ENCODE data around the gene NBDY.

The NBDY gene

GRCh38 chrX:56785442-56785841 is 56.4 kb downstream of the NBDY start:
- no peak for DNase-seq (ENCODE audit: low spot score)

- no peak for DNase-seq (ENCODE audit: low spot score)
Observed at GRCh38 chrX:56786889-56787733, 58.1 kb downstream of the NBDY start.

DNA sequence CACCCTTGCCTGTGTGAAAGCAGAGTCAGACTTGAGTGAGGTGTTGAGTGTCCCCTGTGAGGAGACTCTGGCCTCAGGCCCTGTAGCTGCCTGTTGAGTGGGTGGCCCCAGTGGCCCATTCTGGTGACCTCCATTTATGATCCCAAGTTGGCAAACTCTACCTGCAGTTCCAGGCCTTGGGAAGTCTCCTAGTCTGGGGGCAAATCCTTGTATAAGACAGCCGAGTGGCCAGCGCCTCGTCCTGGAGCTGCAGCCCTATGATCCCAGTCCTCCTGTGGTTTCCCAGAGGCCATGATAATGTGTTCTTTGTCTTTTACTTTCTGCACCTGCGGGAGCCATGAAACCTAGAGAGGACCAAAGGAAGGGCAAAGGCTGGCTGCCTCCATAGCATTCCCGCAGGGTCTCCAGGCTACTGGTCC is 58.7 kb downstream of the NBDY start:
- no peak for DNase-seq (ENCODE audit: low spot score)

- DNase-seq (ENCODE audit: low spot score) = no peak
Observed at GRCh38 chrX:56788229-56788628, 59.2 kb downstream of the NBDY start.

DNA sequence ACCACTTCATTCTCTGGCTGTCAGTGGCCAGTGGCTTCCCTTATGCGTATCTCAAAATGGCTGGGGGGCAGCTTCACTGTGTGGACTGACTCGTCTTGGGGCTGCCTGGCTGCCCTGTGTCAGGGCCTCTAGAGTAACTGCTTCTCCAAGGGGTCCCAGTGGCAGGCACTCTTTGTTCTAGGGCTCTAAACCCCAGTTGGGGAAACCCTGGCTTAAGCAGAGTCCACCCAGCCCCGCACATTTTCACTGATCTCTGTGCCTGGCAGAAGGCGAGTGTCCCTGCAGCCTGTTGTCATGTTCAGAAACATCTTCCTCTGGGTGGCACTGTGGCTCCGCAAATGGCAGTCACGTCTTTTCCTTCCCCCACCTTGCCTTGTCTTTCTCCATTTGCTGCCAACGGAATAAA is 59.7 kb downstream of the NBDY start:
- no peak for DNase-seq (ENCODE audit: low spot score)

DNA sequence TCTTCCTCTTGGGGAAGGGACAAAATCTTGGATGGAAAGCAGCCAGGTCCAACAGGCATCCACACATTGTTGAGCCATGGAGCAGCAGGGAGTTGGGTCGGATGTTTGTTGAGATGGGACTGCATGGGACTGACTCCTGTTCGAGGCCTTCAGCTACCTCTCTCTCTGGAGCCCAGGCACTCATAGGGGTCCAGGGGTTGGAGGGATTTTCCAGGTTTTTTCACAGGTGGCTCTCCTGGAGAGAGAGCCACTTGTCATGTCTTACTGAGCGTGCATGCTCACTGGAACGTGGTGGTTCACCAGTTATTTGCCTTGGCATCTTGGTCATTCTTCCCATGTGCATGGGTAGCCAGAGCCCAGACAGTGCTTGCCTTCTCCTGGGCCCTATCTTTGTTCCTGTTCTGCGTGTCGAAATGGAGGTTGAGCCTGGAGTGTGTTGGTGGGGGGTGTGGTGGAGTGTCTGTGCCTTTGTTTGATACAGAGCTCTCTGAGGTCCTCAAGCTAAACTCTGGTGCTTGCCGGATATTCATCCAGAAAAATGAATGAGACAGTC is 60.6 kb downstream of the NBDY start:
- no peak for DNase-seq (ENCODE audit: low spot score)

DNA sequence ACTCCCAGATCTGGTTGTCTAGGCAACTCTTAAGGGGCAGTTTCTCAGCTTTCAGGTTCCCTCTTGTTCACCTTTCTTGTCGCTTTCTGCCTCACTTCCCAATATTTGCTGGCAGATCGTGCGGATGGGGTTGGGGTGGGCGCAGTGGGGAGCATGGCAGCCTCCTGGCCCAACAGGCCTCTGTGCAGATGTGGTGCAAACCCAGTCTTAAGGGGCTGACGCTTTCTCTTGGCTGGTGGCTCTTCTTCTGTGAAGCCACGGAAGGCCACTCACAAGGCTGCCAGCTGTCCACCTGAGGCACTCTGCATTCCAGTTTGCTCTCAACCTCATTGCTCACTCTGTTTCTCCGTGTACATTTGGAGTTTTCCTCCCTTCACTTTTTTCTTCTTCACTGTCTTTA is 61.7 kb downstream of the NBDY start:
- DNase-seq (ENCODE audit: low spot score) = no peak

GRCh38 chrX:56791456-56791855 is 62.4 kb downstream of the NBDY start:
- no peak for DNase-seq (ENCODE audit: low spot score)

DNA sequence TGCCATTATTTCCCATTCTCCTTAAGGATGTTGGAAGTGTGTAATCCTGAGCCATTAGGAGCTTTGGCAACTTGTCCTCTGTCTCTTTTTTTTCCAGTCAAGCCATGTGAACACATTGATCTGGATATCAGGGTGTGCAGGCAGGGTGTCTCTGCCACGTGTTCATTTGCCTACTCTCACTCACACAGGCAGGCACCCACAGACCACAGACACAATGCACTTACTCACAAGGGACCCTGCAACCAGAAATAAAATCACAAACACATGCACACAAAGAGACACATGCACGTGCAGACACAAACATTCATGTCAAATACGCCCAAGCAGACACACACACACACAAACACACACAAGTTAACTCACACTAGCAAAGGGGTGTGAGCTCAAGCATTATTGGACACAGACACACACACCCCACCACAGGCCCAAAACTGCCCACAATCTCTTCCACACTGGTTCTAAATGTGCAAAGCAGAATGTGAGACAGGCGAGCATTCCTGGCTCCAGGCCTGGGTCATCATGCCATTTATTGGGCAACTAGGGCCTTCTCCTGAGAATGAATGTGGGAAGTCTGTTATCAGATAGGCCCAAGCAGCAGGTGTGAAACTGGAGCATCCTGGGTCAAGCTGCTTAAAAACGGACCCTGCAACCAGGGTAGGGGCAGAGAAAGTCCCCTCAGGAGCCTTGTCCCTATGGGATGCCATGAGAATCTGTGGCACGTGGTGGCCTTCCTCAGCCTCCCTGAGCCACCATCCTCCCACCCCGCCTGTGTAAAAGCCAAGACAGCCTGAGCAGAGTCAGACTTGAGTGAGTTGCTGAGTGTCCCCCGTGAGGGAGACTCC is 63.4 kb downstream of the NBDY start:
- DNase-seq (ENCODE audit: low spot score) = no peak

GRCh38 chrX:56793112-56793430 is 64.0 kb downstream of the NBDY start:
- DNase-seq (ENCODE audit: low spot score) = no peak

DNA sequence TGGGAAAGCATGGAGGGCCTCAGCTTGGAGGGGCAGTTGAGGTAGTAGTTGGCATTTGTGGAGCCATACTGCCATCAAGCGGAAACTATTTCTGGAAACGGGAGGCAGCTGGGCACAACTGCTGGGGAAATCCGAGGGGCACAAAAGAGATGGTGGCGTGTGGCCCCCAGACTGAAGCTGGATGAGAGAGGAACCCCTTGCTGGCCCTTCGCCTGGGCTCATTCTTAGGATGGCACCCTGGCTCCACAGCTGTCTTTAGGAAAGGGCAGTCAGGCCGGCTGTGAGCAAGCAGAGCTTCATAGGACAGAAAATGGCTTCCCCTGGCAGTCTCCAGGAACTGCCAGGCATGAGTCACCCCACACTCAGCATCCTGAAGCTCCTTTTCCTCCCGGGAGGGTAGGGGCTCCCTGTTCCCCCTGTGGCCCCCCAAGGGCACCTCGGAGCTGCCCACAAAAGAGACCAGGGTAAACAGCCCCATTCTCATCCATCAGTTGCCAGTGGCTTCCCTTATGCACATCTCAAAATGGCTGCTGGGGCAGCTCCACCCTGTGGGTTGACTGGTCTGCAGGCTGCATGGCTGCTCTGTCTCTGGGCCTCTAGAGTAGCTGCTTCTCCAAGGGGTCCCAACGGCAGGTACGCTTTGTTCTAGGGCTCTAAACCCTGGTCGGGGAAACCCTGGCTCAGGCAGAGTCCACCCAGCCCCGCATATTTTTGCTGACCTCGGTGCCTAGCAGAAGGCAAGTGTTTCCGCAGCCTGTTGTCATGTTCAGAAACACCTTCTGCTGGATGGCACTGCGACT is 64.7 kb downstream of the NBDY start:
- DNase-seq (ENCODE audit: low spot score) = no peak

DNA sequence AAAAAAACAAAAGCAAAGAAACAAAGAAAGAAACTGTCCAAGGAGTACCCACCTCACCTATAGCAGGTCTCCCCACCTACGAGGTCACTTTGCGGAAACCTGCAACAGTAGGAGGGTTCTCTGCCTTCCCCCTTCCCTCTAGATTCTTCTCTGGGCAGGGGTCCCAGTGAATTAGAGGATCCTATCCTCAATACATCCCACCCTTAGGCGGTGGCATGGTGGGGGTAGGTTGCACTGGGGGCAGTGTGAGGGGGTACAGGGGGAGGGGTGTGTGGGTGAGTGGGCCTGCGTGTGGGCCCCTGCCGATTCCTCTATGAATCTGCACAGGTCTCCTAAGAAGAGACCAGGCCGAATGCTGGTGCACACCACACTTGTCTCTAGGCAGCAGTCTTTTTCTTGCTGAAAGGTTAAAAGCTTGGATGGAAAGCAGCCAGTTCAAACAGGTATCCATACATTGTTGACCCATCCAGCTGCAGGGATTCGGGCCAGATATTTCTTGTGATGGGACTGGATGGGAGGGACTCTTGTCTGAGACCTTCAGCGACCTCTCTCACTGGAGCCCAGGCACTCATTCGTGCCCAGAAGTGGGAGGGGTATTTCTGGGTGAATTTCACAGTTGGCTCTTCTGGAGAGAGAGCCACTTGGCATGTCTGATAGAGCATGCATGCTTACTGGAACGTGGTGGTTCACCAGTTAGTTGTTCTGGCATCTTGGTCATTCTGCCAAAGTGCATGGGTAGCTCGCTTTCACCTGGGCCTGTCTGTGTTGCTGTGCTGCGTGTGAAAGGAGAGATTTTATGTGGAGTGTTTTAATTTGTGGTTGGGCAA is 65.6 kb downstream of the NBDY start:
- DNase-seq (ENCODE audit: low spot score) = no peak

GRCh38 chrX:56795309-56795868 is 66.3 kb downstream of the NBDY start:
- no peak for DNase-seq (ENCODE audit: low spot score)

- no peak for DNase-seq (ENCODE audit: low spot score)
Observed at GRCh38 chrX:56796641-56797395, 67.8 kb downstream of the NBDY start.

- DNase-seq (ENCODE audit: low spot score) = no peak
Observed at GRCh38 chrX:56797574-56798338, 68.7 kb downstream of the NBDY start.

DNA sequence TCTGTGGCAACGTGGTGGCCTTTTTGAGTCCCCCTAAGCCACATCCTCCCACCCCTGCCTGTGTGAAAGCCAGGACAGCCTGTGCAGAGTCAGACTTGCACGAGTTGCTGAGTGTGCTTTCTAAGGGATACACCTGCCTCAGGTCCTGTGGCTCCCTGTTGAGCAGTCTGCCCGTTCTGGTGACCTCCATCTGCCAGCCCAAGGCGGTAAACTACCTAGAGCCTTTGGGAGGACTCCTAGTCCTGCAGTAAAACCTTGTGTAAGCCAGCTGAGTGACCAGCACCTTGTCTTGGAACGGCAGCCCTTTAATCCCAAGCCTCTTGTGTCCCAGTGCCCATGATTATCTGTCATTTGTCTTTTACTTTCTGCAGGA is 69.3 kb downstream of the NBDY start:
- no peak for DNase-seq (ENCODE audit: low spot score)

DNA sequence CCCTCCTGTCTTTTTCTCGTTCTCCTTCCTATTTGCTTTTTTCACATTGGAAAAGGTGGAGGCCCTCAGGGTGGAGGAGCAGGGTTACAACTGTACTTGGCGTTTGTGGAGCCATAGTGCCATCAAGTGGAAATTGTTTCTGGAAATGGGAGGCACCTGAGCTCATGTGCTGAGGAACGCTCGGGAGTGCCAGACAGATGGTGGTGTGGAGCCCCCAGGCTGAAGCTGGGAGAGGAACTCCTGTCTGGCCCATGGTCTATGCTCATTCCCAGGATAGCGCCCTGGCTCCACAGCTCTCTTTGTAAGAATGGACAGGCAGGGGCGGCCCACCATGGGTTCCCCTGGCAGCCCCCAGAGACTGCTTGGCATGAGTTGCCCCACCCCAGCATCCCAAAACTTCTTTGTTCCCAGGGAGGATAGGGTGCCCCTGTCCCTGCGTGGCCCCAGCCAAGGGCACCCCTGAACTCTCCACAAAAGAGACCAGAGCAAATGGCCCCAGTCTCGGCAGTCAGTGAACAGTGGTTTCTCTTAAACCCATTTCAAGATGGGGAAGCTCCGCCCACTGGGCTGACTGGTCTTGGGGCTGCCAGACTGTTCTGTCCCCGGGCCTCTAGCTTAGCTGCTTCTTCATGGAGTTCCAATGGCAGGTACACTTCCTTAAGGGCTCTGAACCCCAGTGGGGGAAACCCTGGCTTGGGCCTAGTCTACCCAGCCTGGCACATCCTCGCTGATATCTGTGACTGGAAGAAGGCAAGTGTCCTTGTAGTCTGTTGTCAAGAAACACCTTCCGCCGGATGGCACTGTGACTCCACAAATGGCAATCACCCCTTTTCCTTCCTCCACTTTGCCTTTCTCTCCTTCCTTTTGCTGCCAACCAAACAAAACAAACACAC is 70.1 kb downstream of the NBDY start:
- DNase-seq (ENCODE audit: low spot score) = no peak

DNA sequence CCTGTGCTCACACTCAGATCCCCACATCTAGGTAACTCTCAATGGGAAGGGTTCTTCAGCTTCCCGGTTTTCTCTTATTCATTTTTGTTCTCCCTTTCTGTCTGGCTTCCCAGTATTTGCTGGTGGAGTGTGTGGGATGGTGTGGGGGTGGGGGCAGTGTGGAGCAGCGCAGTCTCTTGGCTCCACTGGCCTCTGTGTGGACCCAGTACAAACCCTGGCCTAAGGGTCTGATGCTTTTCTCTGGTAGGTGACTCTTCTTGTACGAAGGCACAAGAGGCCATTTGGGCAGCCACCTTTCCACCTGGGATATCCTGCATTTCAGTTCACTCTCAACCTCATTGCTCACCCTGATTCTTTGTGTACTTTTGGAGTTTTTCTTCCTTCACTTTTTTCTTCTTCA is 71.3 kb downstream of the NBDY start:
- no peak for DNase-seq (ENCODE audit: low spot score)

DNA sequence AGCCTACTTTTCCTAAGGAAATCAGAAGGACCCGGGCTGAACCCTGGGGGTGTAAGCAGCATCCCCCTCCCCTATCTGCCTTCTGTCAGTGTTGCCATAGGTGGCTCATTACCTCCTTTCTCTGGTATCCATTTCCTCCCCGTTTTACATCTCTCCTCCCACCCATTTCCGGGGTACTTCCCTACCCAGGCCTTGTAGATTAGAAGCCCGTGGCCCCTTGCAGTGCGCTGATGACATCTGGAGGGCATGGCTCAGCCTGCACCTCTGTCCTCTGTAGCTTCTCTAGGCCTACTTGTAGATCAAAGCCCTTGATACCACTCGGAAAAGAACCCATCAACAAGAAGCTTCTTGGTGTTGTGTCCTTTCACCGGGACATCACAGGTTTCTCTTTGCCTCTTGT is 71.8 kb downstream of the NBDY start:
- DNase-seq (ENCODE audit: low spot score) = peak; percentile 50

Measured in CD4-positive, alpha-beta T cell treated with Interleukin-15 for 4 hours (primary cell).